HCT116 (cell line): Measurements from ENCODE around the gene NR2F6. TPM values are rescaled to one million over a fixed set of nuclear protein-coding genes. Genes with fewer than 3 reads are reported as not detected.

Source experiments
- ATAC-seq: fragments of 200-7000 bp; cut with Tn5 transposase; 2 replicates; pipeline ENCODE4 v1.9.1; 2020; ENCODE audit warnings: mild to moderate bottlenecking, moderate library complexity
- BruUV-seq: library from RNA; stranded (reverse); fragments of 400-500 nt; replicated peaks from 2 replicates; lab custom pipeline; 2021; lab: Mats Ljungman, UMichigan
- CTCF ChIA-PET: fragments of 300-600 bp; sonication (Branson Sonifier 250); formaldehyde crosslinking; loops from one replicate; lab custom pipeline; 2021; ENCODE audit warnings: antibody characterized with exemption; lab: Charles Lee
- POLR2A ChIA-PET: fragments of 300-600, 350-600 bp; sonication (Branson Sonifier 250); formaldehyde crosslinking; loops from one replicate; lab custom pipeline; 2021; ENCODE audit warnings: antibody characterized with exemption; lab: Charles Lee
- RAD21 ChIA-PET, 2 experiments: fragments of 300-600 bp; sonication (Branson Sonifier 250); formaldehyde crosslinking; loops; one replicate each; lab custom pipeline; 2023; ENCODE audit warnings: low total read pairs in 2 of 2; ENCODE audit not compliant: uncharacterized antibody in 2 of 2, unreplicated experiment in 2 of 2, low non-redundant PET in 1 of 2; lab: Charles Lee
- DNase-seq: peaks from one replicate; pipeline ENCODE4 v3.0.0-alpha.2; 2010; ENCODE audit warnings: low read depth, low spot score
- H2AFZ ChIP-seq: fragments of 200-600 bp; shearing (Covaris generic), sonication (generic); 2 replicates; pipeline ENCODE4 v1.6.1; 2017; ENCODE audit warnings: low read depth, mixed run types, mixed read lengths, antibody characterized with exemption, low read length; ENCODE audit not compliant: poor library complexity, severe bottlenecking
- H3K27ac ChIP-seq: 2 replicates; pipeline ENCODE4 v1.5.1; 2012; ENCODE audit warnings: low read depth, low read length
- H3K27me3 ChIP-seq: fragments of 200-600 bp; sonication (generic); 2 replicates; pipeline ENCODE4 v1.6.1; 2016; ENCODE audit warnings: mixed run types, low read length, mixed read lengths; ENCODE audit not compliant: insufficient read depth
- H3K36me3 ChIP-seq, 2 experiments: fragments of 200-500 bp in 1 of 2; fragments of 200-600 bp in 1 of 2; sonication (Bioruptor generic) in 1 of 2; sonication (generic) in 1 of 2; 2 replicates each; pipeline versions ENCODE4 v1.5.1 to v1.6.1; 2014 to 2016; ENCODE audit warnings: low read length in 2 of 2, inconsistent platforms in 1 of 2, mixed read lengths in 1 of 2, mixed run types in 1 of 2; ENCODE audit not compliant: insufficient read depth in 2 of 2, control insufficient read depth in 1 of 2
- H3K4me1 ChIP-seq, 2 experiments: fragments of 200-600 bp in 1 of 2; sonication (generic) in 1 of 2; 2 replicates each; pipeline versions ENCODE4 v1.5.1 to v1.6.1; 2012 to 2017; ENCODE audit warnings: low read length in 2 of 2, inconsistent platforms in 1 of 2, mild to moderate bottlenecking in 1 of 2, mixed read lengths in 1 of 2, mixed run types in 1 of 2, moderate library complexity in 1 of 2; ENCODE audit not compliant: insufficient read depth in 2 of 2, control insufficient read depth in 1 of 2
- H3K4me2 ChIP-seq: fragments of 200-600 bp; sonication (generic); 2 replicates; pipeline ENCODE4 v1.6.1; 2017; ENCODE audit warnings: mixed run types, low read length, mixed read lengths
- H3K4me3 ChIP-seq, 2 experiments: fragments of 200-600 bp in 1 of 2; sonication (generic) in 1 of 2; replicated peaks in 1 of 2; 2 replicates each; pipeline ENCODE4 v1.5.1; 2011 to 2016; ENCODE audit warnings: low read length in 2 of 2, control low read depth in 1 of 2, low read depth in 1 of 2, mild to moderate bottlenecking in 1 of 2, mixed read lengths in 1 of 2, mixed run types in 1 of 2
- H3K79me2 ChIP-seq: fragments of 200-600 bp; sonication (generic); 2 replicates; pipeline ENCODE4 v1.6.1; 2017; ENCODE audit warnings: mild to moderate bottlenecking, mixed run types, low read length, moderate library complexity, mixed read lengths; ENCODE audit not compliant: insufficient read depth
- H3K9ac ChIP-seq: fragments of 200-600 bp; sonication (generic); 2 replicates; pipeline ENCODE4 v1.6.1; 2016; ENCODE audit warnings: low read length, mixed read lengths
- H3K9me2 ChIP-seq: fragments of 200-600 bp; sonication (generic), shearing (Covaris generic); 2 replicates; pipeline ENCODE4 v1.6.1; 2017; ENCODE audit warnings: mixed run types, mild to moderate bottlenecking, moderate library complexity; ENCODE audit not compliant: insufficient read depth
- H3K9me3 ChIP-seq, 2 experiments: fragments of 200-500 bp in 1 of 2; fragments of 200-600 bp in 1 of 2; sonication (Bioruptor generic) in 1 of 2; sonication (generic) in 1 of 2; 2 replicates each; pipeline ENCODE4 v1.6.1; 2014 to 2017; ENCODE audit warnings: low read length in 2 of 2, mixed read lengths in 2 of 2, inconsistent platforms in 1 of 2, low read depth in 1 of 2, mild to moderate bottlenecking in 1 of 2, mixed run types in 1 of 2, moderate library complexity in 1 of 2; ENCODE audit not compliant: control insufficient read depth in 1 of 2, insufficient read depth in 1 of 2
- H4K20me1 ChIP-seq: fragments of 200-600 bp; sonication (generic), shearing (Covaris generic); 2 replicates; pipeline ENCODE4 v1.6.1; 2017; ENCODE audit warnings: mixed run types, mild to moderate bottlenecking, moderate library complexity; ENCODE audit not compliant: insufficient read depth
- CBX3 ChIP-seq: IDR thresholded peaks from 2 replicates; pipeline ENCODE4 v1.6.1; 2012; ENCODE audit warnings: low read depth
- EGR1 ChIP-seq: IDR thresholded peaks from 2 replicates; pipeline ENCODE4 v1.6.1; 2012; ENCODE audit warnings: low read depth
- EZH2phosphoT487 ChIP-seq: fragments of 200-600 bp; IDR thresholded peaks from 2 replicates; pipeline ENCODE4 v1.6.1; 2018; ENCODE audit warnings: antibody characterized with exemption, borderline replicate concordance
- POLR2A ChIP-seq: IDR thresholded peaks from 2 replicates; pipeline ENCODE4 v1.7.0; 2011; ENCODE audit warnings: borderline replicate concordance; ENCODE audit not compliant: insufficient read depth, insufficient read length; ENCODE audit errors: extremely low read depth
- POLR2AphosphoS5 ChIP-seq: IDR thresholded peaks from 2 replicates; pipeline ENCODE4 v1.6.1; 2011; ENCODE audit warnings: mild to moderate bottlenecking, low read depth, low read length, moderate library complexity
- TCF7L2 ChIP-seq: IDR thresholded peaks from 2 replicates; pipeline ENCODE4 v1.7.0; 2011; ENCODE audit warnings: borderline replicate concordance, inconsistent platforms; ENCODE audit not compliant: insufficient read depth, insufficient read length; ENCODE audit errors: extremely low read depth
- ZNF274 ChIP-seq: fragments of 200-500 bp; sonication (Bioruptor generic); IDR thresholded peaks from 2 replicates; pipeline ENCODE4 v1.6.1; 2014; ENCODE audit warnings: mild to moderate bottlenecking, low read depth, low read length, inconsistent platforms
- intact Hi-C: fragments of 100-400 bp; cut with micrococcal nuclease; formaldehyde crosslinking; loops from 2 replicates; pipeline ENCODE4 v1.10.0; 2022
- total RNA-seq: library from RNA; stranded (reverse); gene quantifications from one replicate; pipeline ENCODE4 v1.2.1, GENCODE V29; 2021; ENCODE audit not compliant: unreplicated experiment
- TF ChIP-seq, protein P1 (sequence below): IDR thresholded peaks from 2 replicates; pipeline ENCODE4 v1.6.1; 2012
- TF ChIP-seq, protein P2 (sequence below): IDR thresholded peaks from 2 replicates; pipeline ENCODE4 v1.6.1; 2011; ENCODE audit warnings: mild to moderate bottlenecking, low read length, moderate library complexity; ENCODE audit not compliant: insufficient replicate concordance; ENCODE audit errors: extremely low read depth

The NR2F6 gene
- total RNA-seq, 1 experiment from 2014 or later, result 88.0 TPM

GRCh38 chr19:17256130-17256529, 10.4 kb upstream of the NR2F6 start:
- Histone ChIP-seq H4K20me1 (no peaks in the 10 kb centered on the region), H3K4me2 (no peak overlapping the region), H3K79me2 (no peaks in the 10 kb centered on the region), H3K9me2 (no peaks in the 10 kb centered on the region), H3K4me3 (no peak overlapping the region), H3K27me3 (no peaks in the 10 kb centered on the region), H3K9ac (no peak overlapping the region), H3K4me1 (peaks cover 0 to 12% of the 10 kb centered on the region in 2 experiments; a peak in 3 of 4 replicates), H3K9me3 (no peaks in the 10 kb centered on the region), H3K27ac (no peak overlapping the region), H3K36me3 (no peaks in the 10 kb centered on the region), H2AFZ (no peak overlapping the region)
- BruUV-seq, result no TSS peak
- no peak for DNase-seq
- ChIA-PET RAD21 (no interaction called here), POLR2A (no interaction called here), CTCF (no interaction called here)
- intact Hi-C loops, result no loop called here
- no peak for ATAC-seq
- TF ChIP-seq EGR1, result no peak
- TF ChIP-seq, protein P1, sequence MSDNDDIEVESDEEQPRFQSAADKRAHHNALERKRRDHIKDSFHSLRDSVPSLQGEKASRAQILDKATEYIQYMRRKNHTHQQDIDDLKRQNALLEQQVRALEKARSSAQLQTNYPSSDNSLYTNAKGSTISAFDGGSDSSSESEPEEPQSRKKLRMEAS, result no peak

- Histone ChIP-seq H3K79me2 (no peaks in the 10 kb centered on the region), H2AFZ (no peak overlapping the region), H3K9me3 (no peaks in the 10 kb centered on the region), H3K4me3 (no peak overlapping the region), H3K9me2 (no peaks in the 10 kb centered on the region), H4K20me1 (no peaks in the 10 kb centered on the region), H3K27ac (no peak overlapping the region), H3K9ac (no peak overlapping the region), H3K36me3 (no peaks in the 10 kb centered on the region), H3K4me2 (no peak overlapping the region), H3K27me3 (no peaks in the 10 kb centered on the region), H3K4me1 (peaks cover 0 to 5% of the 10 kb centered on the region in 2 experiments; a peak in 1 of 4 replicates)
- RAD21 ChIA-PET, result no interaction called here
- CTCF ChIA-PET, result interaction anchor here (1.0 kb wide), 1 partner anchor 12 kb away, joined by 4 read pairs; the partner anchor contains the start of gene BABAM1
- BruUV-seq, result no TSS peak
- intact Hi-C loops, result no loop called here
- POLR2A ChIA-PET, result no interaction called here
- ATAC-seq (no peak), DNase-seq (no peak)
- TF ChIP-seq EZH2phosphoT487 (no peak), TCF7L2 (no peak), ZNF274 (no peak), POLR2AphosphoS5 (no peak), CBX3 (no peak), POLR2A (no peak)
- TF ChIP-seq, protein P1, result no peak
- TF ChIP-seq, protein P2, sequence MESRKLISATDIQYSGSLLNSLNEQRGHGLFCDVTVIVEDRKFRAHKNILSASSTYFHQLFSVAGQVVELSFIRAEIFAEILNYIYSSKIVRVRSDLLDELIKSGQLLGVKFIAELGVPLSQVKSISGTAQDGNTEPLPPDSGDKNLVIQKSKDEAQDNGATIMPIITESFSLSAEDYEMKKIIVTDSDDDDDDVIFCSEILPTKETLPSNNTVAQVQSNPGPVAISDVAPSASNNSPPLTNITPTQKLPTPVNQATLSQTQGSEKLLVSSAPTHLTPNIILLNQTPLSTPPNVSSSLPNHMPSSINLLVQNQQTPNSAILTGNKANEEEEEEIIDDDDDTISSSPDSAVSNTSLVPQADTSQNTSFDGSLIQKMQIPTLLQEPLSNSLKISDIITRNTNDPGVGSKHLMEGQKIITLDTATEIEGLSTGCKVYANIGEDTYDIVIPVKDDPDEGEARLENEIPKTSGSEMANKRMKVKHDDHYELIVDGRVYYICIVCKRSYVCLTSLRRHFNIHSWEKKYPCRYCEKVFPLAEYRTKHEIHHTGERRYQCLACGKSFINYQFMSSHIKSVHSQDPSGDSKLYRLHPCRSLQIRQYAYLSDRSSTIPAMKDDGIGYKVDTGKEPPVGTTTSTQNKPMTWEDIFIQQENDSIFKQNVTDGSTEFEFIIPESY, result no peak
These were observed 9.5 kb upstream of the NR2F6 start for GRCh38 chr19:17255150-17255621.
